HG02852 (cell line): ENCODE results near the gene ATP6V0E1.
"Not testable (repeated sequence)": the region's sequence is repeated elsewhere in the genome, so short reads cannot be mapped to it uniquely, and the experiment has no call there.

Source experiments
- ATAC-seq: cut with Tn5 transposase; IDR thresholded peaks from one replicate; pipeline ENCODE4 v1.9.1; 2021; ENCODE audit warnings: mild to moderate bottlenecking, moderate library complexity; ENCODE audit not compliant: unreplicated experiment

ATP6V0E1 gene

GRCh38 chr5:173069671-173070070 is 86.1 kb downstream of the ATP6V0E1 start:
- no peak for ATAC-seq

- ATAC-seq: no peak
Observed at GRCh38 chr5:173075137-173075843, 91.7 kb downstream of the ATP6V0E1 start.

- no peak for ATAC-seq
Observed at GRCh38 chr5:173075970-173076369, 92.4 kb downstream of the ATP6V0E1 start.

GRCh38 chr5:173076471-173076870 is 92.9 kb downstream of the ATP6V0E1 start:
- ATAC-seq: not testable (repeated sequence)

- ATAC-seq: no peak
Observed at GRCh38 chr5:173078878-173079277, 95.3 kb downstream of the ATP6V0E1 start.
